ENCODE results near the gene CDK13.

CDK13 gene

GRCh38 chr7:39948956-39949928 lies 814 bp upstream of the CDK13 start:
- DNase-seq (ENCODE audit: low read depth): peak; percentile 97

DNA sequence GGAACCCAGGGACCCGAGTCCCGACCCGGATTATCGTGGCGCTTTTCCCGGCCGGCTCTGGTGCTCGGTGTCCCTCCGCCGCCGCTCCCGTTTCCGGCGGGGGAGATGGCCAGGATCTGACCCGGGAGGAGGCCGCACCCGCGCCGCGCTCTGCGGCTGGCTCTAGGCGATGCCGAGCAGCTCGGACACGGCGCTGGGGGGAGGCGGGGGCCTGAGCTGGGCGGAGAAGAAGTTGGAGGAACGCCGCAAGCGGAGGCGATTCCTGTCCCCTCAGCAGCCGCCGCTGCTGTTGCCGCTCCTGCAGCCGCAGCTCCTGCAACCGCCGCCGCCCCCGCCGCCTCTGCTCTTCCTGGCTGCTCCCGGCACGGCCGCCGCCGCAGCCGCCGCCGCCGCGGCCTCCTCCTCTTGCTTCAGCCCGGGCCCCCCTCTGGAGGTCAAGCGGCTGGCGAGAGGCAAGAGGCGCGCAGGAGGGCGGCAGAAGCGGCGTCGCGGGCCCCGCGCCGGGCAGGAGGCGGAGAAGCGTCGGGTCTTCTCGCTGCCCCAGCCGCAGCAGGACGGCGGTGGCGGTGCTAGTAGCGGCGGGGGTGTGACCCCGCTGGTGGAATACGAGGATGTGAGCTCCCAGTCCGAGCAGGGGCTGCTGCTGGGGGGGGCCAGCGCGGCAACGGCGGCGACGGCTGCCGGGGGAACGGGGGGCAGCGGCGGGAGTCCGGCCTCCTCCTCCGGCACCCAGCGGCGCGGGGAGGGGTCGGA lies 593 bp downstream of the CDK13 start:
- DNase-seq (ENCODE audit: low read depth): peak; percentile 17

DNA sequence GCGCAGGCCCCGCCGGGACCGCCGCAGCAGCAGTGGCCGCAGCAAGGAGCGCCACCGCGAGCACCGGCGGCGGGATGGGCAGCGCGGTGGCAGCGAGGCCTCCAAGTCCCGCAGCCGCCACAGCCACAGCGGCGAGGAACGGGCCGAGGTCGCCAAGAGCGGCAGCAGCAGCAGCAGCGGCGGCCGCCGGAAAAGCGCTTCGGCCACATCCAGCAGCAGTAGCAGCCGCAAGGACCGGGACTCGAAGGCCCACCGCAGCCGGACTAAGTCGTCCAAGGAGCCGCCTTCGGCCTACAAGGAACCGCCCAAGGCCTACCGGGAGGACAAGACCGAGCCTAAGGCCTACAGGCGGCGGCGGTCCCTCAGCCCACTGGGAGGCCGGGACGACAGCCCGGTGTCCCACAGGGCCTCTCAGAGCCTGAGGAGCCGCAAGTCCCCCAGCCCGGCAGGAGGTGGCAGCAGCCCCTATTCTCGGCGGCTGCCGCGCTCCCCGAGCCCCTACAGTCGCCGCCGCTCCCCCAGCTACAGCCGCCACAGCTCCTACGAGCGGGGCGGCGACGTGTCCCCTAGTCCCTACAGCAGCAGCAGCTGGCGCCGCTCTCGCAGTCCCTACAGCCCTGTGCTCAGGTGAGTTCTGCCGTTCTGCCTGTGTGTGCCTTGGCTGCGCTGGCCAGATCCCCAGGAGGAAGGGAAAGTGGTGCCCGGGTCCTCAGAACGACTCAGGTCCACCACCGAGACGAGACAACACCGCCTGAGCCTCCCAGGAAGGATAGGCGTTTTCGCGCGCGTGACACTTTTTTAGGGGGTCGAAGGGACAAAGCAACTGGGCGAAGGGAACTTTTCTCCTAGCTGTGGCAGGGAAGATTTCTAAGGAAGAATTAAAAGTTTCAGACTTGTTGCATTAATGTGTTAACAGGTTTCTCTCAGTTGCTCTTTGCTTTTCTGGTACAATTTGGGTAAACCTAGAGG lies 1.5 kb downstream of the CDK13 start:
- peak; percentile 49 for DNase-seq (ENCODE audit: low read depth)

GRCh38 chr7:39952374-39952773 lies 2.3 kb downstream of the CDK13 start:
- no peak for DNase-seq (ENCODE audit: low read depth)

GRCh38 chr7:39952803-39953202 lies 2.7 kb downstream of the CDK13 start:
- no peak for DNase-seq (ENCODE audit: low read depth)

- no peak for DNase-seq (ENCODE audit: low read depth)
These were observed 4.6 kb downstream of the CDK13 start for GRCh38 chr7:39954694-39955093.

DNA sequence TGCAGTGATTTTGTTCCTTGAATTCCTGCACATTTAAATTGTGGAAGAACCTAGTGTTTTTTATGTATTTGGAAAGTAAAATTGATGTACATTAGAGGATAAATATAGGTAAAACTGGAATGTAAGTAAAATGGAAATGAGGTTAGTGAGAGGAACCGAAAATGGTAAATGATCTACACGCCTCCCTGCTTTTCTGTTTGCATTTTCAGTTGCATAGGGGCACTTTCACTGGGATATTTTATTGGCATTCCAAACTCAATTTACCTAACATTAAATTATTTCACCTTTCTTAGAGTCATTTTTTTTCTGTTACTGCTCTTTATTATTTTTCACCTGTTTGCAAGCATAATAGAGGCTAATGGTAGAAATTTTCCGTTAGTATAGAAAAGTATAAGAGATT lies 8.0 kb downstream of the CDK13 start:
- no peak for DNase-seq (ENCODE audit: low read depth)

DNA sequence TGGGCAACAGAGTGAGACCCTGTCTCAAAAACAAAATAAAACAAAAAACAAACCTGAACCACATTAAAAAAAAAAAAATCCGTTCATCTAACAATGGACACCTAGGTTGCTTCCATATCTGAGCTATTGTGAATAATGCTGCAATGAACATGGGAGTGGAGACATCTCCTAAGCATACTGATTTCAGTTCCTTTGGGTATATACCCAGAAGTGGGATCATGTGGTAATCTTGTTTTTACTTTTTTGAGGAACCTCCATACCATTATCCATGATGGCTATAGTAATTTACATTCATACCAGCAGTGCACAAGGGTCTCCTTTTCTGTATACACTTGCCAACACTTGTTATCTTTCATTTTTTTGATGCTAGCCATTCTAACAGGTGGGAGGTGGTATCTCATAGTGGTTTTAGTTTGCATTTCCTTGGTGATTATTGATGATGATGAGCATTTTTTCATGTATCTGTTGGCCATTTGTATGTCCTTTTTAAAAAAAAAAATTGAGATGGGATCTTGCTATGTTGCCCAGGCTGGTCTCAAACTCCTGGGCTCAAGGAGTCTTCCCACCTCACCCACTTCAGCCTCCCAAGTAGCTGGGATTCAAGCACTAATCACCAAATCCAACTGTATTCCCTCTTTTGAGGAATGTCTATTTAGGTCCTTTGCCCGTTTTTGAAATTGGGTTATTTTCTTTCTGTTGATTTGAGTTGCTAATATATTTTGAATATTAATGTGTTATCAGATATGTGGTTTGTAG lies 17.5 kb downstream of the CDK13 start:
- no peak for DNase-seq (ENCODE audit: low read depth)

- DNase-seq (ENCODE audit: low read depth): no peak
These were observed 19.4 kb downstream of the CDK13 start for GRCh38 chr7:39969431-39969830.

- DNase-seq (ENCODE audit: low read depth): no peak
These were observed 21.9 kb downstream of the CDK13 start for GRCh38 chr7:39971924-39972323.

DNA sequence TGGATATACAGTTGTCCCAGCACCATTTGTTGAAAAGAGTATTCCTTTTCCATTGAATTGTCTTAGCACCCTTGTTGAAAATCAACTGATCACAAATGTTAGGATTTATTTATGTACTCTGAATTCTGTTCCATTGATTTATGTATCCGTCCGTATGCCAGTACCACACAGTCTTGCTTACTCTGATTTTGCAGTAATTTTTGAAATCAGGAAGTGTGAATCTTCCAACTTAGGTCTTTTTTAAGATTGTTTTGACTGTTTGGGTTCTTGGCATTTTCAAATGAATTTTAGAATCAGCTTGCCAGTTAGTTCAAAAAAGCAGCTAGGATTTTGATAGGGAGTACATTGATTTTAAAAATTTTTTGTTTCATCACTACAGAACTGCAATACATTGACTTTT lies 23.7 kb downstream of the CDK13 start:
- DNase-seq (ENCODE audit: low read depth): no peak

DNA sequence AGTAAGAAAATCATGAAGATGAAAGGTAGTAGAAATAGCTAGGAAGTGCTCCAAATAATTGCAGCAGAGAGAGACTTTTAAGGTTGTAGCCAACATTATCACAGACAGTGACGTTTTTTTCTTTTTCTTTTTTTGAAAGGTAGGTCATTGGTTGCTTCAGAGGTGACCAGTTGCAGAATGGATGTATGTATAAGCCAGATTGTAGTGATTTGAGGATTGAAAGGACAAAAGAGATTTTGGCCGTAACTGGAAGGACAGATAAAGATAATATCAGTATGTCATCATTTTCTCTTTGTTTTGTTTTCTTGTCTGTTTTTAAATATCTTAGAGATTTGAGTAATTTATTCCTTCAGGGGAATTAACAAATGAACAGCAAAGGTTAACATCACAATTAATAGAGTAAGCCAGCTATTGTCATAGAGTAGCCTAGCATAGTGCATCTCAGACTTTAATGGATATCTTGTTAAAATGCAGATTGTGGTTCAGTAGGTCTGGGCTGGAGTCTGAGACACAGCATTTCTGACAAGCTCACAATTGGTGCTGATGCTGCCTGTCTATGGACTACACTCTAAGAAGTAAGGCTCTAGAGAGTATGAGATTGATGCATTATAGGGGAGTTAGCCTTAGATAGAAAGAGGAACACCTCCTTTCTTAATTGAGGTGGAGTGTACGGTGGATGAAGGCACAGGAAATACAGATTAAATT lies 28.3 kb downstream of the CDK13 start:
- DNase-seq (ENCODE audit: low read depth): no peak

GRCh38 chr7:39979406-39980073 lies 29.5 kb downstream of the CDK13 start:
- DNase-seq (ENCODE audit: low read depth): no peak

DNA sequence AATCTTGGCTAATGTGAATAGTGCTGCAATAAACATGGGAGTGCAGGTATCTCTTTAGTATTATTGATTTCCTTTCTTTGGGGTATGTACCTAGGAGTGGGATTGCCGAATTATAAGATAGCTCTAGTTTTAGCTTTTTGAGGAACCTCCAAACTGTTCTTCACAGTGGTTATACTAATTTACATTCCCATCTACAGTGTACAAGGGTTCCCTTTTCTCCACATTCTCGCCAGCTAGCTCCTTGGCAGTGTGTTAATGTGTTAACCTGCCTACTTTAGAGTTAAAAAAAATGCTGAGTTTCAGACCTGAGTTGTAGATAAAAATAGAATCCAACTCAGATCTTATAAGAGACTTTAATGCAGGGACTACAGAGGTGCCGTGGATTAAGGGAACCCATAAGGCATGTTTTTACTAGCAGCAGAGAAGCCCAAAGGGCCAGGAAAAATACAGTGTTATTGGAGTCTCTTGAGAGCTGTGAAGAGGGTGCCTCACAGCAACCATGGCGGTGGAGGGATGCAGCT lies 35.4 kb downstream of the CDK13 start:
- no peak for DNase-seq (ENCODE audit: low read depth)

DNA sequence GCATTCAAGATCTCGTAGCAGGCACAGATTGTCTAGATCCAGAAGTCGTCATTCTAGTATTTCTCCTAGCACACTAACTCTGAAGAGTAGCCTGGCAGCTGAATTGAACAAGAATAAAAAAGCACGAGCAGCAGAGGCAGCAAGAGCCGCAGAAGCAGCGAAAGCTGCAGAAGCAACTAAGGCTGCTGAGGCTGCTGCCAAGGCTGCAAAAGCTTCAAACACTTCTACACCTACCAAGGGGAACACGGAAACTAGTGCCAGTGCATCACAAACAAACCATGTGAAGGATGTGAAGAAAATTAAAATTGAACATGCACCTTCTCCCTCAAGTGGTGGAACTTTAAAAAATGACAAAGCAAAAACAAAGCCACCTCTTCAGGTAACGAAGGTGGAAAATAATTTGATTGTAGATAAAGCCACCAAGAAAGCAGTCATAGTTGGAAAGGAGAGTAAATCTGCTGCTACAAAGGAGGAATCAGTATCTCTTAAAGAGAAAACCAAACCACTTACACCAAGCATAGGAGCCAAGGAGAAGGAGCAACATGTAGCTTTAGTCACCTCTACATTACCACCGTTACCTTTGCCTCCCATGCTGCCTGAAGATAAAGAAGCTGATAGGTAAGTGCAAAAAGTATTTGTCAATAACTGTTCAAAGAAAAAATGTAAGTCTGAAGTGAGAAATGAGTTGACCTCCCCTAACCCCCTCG lies 37.7 kb downstream of the CDK13 start:
- no peak for DNase-seq (ENCODE audit: low read depth)

- DNase-seq (ENCODE audit: low read depth): no peak
These were observed 50.8 kb downstream of the CDK13 start for GRCh38 chr7:40000734-40001315.

DNA sequence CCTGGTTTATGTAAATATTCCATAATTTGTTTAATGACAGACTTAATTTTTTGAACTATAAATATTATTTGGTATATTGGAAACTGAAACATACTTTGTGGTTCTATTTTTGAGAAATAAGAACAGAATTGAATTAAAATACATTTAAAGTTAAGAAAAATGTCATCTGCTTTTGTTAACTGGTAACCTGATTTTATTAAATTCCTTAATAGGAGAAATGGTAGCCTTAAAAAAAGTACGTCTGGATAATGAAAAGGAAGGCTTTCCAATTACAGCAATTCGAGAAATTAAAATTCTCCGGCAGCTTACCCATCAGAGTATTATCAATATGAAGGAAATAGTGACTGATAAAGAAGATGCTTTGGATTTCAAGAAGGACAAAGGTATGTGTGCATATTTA lies 51.6 kb downstream of the CDK13 start:
- DNase-seq (ENCODE audit: low read depth): no peak

- no peak for DNase-seq (ENCODE audit: low read depth)
These were observed 53.5 kb downstream of the CDK13 start for GRCh38 chr7:40003597-40003996.

Measured in stimulated activated CD4-positive, alpha-beta T cell treated with anti-CD3 and anti-CD28 coated beads, Interleukin-2, amount 100 ng/mL, for 4 hours (primary cell).